AG04449 (cell line): Measurements from ENCODE around the gene CASP6.

ENCODE experiments used
- CTCF ChIA-PET: fragments of 350-600 bp; formaldehyde crosslinking; extraction: SDS; loops from one replicate; lab custom pipeline; 2021; ENCODE audit warnings: antibody characterized with exemption; lab: Yijun Ruan, JAX
- POLR2A ChIA-PET: fragments of 400-600, 350-600 bp; formaldehyde crosslinking; extraction: SDS; loops from one replicate; lab custom pipeline; 2020; ENCODE audit warnings: antibody characterized with exemption, inconsistent platforms; lab: Yijun Ruan, JAX
- DNase-seq: peaks from one replicate; pipeline ENCODE4 v3.0.0-alpha.2; 2010; ENCODE audit warnings: low read depth, low spot score
- H3K4me3 ChIP-seq: 2 replicates; pipeline ENCODE4 v1.5.1; 2011; ENCODE audit warnings: low read depth, mild to moderate bottlenecking, control low read depth, low read length
- CTCF ChIP-seq: IDR thresholded peaks from one replicate; pipeline ENCODE4 v1.5.1; 2011; ENCODE audit warnings: mild to moderate bottlenecking, moderate library complexity, low read length, control low read depth, inconsistent platforms; ENCODE audit not compliant: insufficient read depth; ENCODE audit errors: missing control alignments

Gene CASP6

GRCh38 chr4:109702950-109703663 is at the start of gene CASP6:
TSS of gene CASP6 (minus strand) at chr4:109703445. CDS start at chr4:109703395, 50 bp downstream.
- ChIA-PET POLR2A (interaction anchor here (1.2 kb wide), 1 partner anchor 18 kb away, joined by 5 read pairs; no protein-coding TSS in a partner anchor), CTCF (interaction anchor here (0.6 to 2.3 kb wide), 12 partner anchors 9 to 278 kb away, joined by 3 to 8 read pairs (median 4); no protein-coding TSS in a partner anchor)
- peak within 1 kb of the TSS; percentile 92 for H3K4me3 ChIP-seq
- DNase-seq = no peak
- TF ChIP-seq CTCF = peak; percentile 83

DNA sequence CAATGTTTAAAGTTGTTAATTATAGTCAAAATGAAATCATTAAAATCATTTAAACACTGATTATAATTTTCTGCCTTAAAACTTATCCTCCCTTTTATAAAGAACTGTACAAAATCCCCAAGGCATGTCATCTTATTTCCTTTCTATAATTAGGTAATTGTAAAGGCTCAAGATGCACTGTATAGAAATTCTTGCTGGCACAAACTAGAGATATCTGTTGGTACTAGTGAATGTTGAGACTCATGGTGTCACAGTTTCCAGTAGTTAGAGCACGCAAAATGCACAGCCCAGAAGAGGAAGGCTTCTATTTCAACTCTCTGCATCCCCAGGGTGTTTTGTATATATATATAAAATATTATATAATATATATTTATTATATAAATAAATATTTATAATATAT is 49.3 kb upstream of the CASP6 start:
- ChIA-PET POLR2A (no interaction called here), CTCF (interaction anchor here (0.9 kb wide), 1 partner anchor 10 kb away, joined by 3 read pairs; no protein-coding TSS in a partner anchor)
- TF ChIP-seq CTCF = no peak
- H3K4me3 ChIP-seq = no peak overlapping the region
- DNase-seq = no peak

GRCh38 chr4:109751852-109752251 is 48.6 kb upstream of the CASP6 start:
- ChIA-PET POLR2A (no interaction called here), CTCF (interaction anchor here (0.9 kb wide), 1 partner anchor 10 kb away, joined by 3 read pairs; no protein-coding TSS in a partner anchor)
- TF ChIP-seq CTCF = no peak
- DNase-seq = no peak
- H3K4me3 ChIP-seq = no peak overlapping the region

- DNase-seq = no peak
- ChIA-PET CTCF (no interaction called here), POLR2A (no interaction called here)
- H3K4me3 ChIP-seq = no peak overlapping the region
- no peak for TF ChIP-seq CTCF
These were observed 47.5 kb upstream of the CASP6 start for GRCh38 chr4:109750652-109751244.

DNA sequence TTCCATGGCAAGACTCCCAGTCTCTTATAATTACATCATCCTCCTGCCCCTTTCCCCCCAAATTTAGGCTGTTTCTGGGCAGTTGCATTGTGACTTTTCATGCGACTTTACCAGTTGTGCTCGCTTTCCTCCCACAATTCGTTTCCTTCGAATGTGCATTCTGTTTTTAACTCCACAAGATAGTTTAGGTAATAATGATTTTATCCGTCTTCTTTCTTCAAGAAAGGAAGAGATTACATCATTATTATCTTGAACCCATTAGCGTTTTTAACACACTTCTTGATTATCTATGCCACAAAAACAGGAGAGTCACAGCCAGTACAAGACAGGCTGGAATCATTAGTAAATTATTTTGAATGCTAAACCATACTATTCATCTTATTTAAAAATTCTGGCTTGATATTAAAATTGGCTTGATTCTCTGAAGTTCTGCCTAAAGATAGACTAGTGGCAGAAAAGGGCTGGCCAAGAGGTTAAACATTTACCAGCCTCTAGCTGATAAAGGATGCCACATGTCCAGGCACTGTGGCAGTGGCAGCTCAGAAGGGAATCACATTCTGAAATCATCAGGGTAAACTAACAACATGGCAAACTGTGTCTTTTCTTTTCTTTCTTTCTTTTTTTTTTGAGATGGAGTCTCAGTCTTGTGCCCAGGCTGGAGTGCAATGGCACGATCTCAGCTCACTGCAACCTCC is 46.3 kb upstream of the CASP6 start:
- CTCF ChIA-PET = no interaction called here
- DNase-seq = no peak
- POLR2A ChIA-PET = no interaction called here
- H3K4me3 ChIP-seq = no peak overlapping the region
- no peak for TF ChIP-seq CTCF

GRCh38 chr4:109748114-109748513 is 44.9 kb upstream of the CASP6 start:
- TF ChIP-seq CTCF = no peak
- ChIA-PET POLR2A (no interaction called here), CTCF (no interaction called here)
- H3K4me3 ChIP-seq = no peak overlapping the region
- DNase-seq = no peak
